Measurements from ENCODE around the gene GASK1A. TPM values are rescaled to one million over a fixed set of nuclear protein-coding genes. Genes with fewer than 3 reads are reported as not detected.

GASK1A gene
- total and polyA plus RNA-seq, 2 experiments from 2014 or later: 2.6 to 11.1 TPM

GRCh38 chr3:42970557-42970956 is 8.6 kb upstream of the GASK1A start:
- Histone ChIP-seq H3K79me2 (replicated peaks; ENCODE audit: insufficient read depth) (no peaks in the 10 kb centered on the region), H3K4me2 (no peak overlapping the region), H3K4me1 (ENCODE audit: insufficient read depth) (no peaks in the 10 kb centered on the region), H3K36me3 (ENCODE audit: insufficient read depth) (peaks cover 6% of the 10 kb centered on the region; the same call in 1 of the 2 replicates), H3K4me3 (no peak overlapping the region), H3K9me2 (ENCODE audit: insufficient read depth) (0 out of 2 replicates have a peak, but pooled peaks cover 3% of the 10 kb centered on the region), H4K20me1 (replicated peaks; ENCODE audit: insufficient read depth) (no peaks in the 10 kb centered on the region), H3K27me3 (ENCODE audit: insufficient read depth) (no peaks in the 10 kb centered on the region), H2AFZ (no peak overlapping the region), H3F3A (replicated peaks; ENCODE audit: low read depth) (no peaks in the 10 kb centered on the region), H3K27ac (ENCODE audit: low read depth) (no peak overlapping the region)
- DNase-seq (ENCODE audit: low spot score): no peak
- TF ChIP-seq NANOG (IDR thresholded peaks at IDR 0.05; ENCODE audit: borderline replicate concordance): no peak
- TF ChIP-seq ZNF114 (CRISPR knock-in tag; IDR thresholded peaks at IDR 0.05): no peak
- no peak for TF ChIP-seq CTCF (conservative IDR thresholded peaks at IDR 0.05; ENCODE audit: low read depth in 2 of 2)
- TF ChIP-seq, protein P1, sequence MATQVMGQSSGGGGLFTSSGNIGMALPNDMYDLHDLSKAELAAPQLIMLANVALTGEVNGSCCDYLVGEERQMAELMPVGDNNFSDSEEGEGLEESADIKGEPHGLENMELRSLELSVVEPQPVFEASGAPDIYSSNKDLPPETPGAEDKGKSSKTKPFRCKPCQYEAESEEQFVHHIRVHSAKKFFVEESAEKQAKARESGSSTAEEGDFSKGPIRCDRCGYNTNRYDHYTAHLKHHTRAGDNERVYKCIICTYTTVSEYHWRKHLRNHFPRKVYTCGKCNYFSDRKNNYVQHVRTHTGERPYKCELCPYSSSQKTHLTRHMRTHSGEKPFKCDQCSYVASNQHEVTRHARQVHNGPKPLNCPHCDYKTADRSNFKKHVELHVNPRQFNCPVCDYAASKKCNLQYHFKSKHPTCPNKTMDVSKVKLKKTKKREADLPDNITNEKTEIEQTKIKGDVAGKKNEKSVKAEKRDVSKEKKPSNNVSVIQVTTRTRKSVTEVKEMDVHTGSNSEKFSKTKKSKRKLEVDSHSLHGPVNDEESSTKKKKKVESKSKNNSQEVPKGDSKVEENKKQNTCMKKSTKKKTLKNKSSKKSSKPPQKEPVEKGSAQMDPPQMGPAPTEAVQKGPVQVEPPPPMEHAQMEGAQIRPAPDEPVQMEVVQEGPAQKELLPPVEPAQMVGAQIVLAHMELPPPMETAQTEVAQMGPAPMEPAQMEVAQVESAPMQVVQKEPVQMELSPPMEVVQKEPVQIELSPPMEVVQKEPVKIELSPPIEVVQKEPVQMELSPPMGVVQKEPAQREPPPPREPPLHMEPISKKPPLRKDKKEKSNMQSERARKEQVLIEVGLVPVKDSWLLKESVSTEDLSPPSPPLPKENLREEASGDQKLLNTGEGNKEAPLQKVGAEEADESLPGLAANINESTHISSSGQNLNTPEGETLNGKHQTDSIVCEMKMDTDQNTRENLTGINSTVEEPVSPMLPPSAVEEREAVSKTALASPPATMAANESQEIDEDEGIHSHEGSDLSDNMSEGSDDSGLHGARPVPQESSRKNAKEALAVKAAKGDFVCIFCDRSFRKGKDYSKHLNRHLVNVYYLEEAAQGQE (IDR thresholded peaks at IDR 0.05; ENCODE audit: unreplicated experiment): no peak
- no peak for TF ChIP-seq EZH2phosphoT487 (IDR thresholded peaks at IDR 0.05; ENCODE audit: unreplicated experiment)
- no peak for TF ChIP-seq CREB1 (CRISPR knock-in tag; IDR thresholded peaks at IDR 0.05; ENCODE audit: low read depth)
- no peak for TF ChIP-seq JUNB (IDR thresholded peaks at IDR 0.05; ENCODE audit: unreplicated experiment)
- no peak for TF ChIP-seq ZNF331 (CRISPR knock-in tag; IDR thresholded peaks at IDR 0.05; ENCODE audit: low read depth)
- TF ChIP-seq, protein P2, sequence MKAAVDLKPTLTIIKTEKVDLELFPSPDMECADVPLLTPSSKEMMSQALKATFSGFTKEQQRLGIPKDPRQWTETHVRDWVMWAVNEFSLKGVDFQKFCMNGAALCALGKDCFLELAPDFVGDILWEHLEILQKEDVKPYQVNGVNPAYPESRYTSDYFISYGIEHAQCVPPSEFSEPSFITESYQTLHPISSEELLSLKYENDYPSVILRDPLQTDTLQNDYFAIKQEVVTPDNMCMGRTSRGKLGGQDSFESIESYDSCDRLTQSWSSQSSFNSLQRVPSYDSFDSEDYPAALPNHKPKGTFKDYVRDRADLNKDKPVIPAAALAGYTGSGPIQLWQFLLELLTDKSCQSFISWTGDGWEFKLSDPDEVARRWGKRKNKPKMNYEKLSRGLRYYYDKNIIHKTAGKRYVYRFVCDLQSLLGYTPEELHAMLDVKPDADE (IDR thresholded peaks at IDR 0.05): no peak
- no peak for TF ChIP-seq STAT1 (IDR thresholded peaks at IDR 0.05; ENCODE audit: unreplicated experiment)
- no peak for TF ChIP-seq EZH2 (IDR thresholded peaks at IDR 0.05; ENCODE audit: low read depth, unreplicated experiment)
- no peak for TF ChIP-seq POLR2AphosphoS5 (IDR thresholded peaks at IDR 0.05; ENCODE audit: low read depth)
- TF ChIP-seq, protein P3, sequence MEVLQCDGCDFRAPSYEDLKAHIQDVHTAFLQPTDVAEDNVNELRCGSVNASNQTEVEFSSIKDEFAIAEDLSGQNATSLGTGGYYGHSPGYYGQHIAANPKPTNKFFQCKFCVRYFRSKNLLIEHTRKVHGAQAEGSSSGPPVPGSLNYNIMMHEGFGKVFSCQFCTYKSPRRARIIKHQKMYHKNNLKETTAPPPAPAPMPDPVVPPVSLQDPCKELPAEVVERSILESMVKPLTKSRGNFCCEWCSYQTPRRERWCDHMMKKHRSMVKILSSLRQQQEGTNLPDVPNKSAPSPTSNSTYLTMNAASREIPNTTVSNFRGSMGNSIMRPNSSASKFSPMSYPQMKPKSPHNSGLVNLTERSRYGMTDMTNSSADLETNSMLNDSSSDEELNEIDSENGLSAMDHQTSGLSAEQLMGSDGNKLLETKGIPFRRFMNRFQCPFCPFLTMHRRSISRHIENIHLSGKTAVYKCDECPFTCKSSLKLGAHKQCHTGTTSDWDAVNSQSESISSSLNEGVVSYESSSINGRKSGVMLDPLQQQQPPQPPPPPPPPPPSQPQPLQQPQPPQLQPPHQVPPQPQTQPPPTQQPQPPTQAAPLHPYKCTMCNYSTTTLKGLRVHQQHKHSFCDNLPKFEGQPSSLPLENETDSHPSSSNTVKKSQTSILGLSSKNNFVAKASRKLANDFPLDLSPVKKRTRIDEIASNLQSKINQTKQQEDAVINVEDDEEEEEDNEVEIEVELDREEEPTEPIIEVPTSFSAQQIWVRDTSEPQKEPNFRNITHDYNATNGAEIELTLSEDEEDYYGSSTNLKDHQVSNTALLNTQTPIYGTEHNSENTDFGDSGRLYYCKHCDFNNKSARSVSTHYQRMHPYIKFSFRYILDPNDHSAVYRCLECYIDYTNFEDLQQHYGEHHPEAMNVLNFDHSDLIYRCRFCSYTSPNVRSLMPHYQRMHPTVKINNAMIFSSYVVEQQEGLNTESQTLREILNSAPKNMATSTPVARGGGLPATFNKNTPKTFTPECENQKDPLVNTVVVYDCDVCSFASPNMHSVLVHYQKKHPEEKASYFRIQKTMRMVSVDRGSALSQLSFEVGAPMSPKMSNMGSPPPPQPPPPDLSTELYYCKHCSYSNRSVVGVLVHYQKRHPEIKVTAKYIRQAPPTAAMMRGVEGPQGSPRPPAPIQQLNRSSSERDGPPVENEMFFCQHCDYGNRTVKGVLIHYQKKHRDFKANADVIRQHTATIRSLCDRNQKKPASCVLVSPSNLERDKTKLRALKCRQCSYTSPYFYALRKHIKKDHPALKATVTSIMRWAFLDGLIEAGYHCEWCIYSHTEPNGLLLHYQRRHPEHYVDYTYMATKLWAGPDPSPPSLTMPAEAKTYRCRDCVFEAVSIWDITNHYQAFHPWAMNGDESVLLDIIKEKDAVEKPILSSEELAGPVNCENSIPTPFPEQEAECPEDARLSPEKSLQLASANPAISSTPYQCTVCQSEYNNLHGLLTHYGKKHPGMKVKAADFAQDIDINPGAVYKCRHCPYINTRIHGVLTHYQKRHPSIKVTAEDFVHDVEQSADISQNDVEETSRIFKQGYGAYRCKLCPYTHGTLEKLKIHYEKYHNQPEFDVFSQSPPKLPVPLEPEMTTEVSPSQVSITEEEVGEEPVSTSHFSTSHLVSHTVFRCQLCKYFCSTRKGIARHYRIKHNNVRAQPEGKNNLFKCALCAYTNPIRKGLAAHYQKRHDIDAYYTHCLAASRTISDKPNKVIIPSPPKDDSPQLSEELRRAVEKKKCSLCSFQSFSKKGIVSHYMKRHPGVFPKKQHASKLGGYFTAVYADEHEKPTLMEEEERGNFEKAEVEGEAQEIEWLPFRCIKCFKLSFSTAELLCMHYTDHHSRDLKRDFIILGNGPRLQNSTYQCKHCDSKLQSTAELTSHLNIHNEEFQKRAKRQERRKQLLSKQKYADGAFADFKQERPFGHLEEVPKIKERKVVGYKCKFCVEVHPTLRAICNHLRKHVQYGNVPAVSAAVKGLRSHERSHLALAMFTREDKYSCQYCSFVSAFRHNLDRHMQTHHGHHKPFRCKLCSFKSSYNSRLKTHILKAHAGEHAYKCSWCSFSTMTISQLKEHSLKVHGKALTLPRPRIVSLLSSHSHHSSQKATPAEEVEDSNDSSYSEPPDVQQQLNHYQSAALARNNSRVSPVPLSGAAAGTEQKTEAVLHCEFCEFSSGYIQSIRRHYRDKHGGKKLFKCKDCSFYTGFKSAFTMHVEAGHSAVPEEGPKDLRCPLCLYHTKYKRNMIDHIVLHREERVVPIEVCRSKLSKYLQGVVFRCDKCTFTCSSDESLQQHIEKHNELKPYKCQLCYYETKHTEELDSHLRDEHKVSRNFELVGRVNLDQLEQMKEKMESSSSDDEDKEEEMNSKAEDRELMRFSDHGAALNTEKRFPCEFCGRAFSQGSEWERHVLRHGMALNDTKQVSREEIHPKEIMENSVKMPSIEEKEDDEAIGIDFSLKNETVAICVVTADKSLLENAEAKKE (CRISPR knock-in tag; IDR thresholded peaks at IDR 0.05): no peak
- Mint-ChIP-seq H3K27me3 (ENCODE audit: insufficient read depth, low read depth, poor library complexity) (peaks cover 2% of the 10 kb centered on the region), H3K36me3 (ENCODE audit: low read depth) (peaks cover 25% of the 10 kb centered on the region), H3K9me3 (peaks cover 35% of the 10 kb centered on the region), H3K4me3 (no peak overlapping the region), H3K27ac (no peak overlapping the region), H3K4me1 (no peaks in the 10 kb centered on the region)
- no peak for ATAC-seq

All from GM23338 (cell line).